K562 (cell line): ENCODE measurements around the gene TPD52L2. TPM values are rescaled to one million over a fixed set of nuclear protein-coding genes. Genes with fewer than 3 reads are reported as not detected.
"Not testable (repeated sequence)": the region's sequence is repeated elsewhere in the genome, so short reads cannot be mapped to it uniquely, and the experiment has no call there.

ENCODE experiments used
- ATAC-seq: fragments of 200-7000 bp; cut with Tn5 transposase; 3 replicates; pipeline ENCODE4 v1.9.1; 2020; ENCODE audit warnings: moderate library complexity
- BruUV-seq: library from RNA; stranded (reverse); fragments of 400-500 nt; replicated peaks from 2 replicates; lab custom pipeline; 2021; lab: Mats Ljungman, UMichigan
- CTCF ChIA-PET: fragments of 300-600 bp; formaldehyde crosslinking; extraction: SDS; loops from one replicate; lab custom pipeline; 2021; ENCODE audit warnings: low intra/inter-chr PET ratio; lab: Yijun Ruan, JAX
- POLR2A ChIA-PET: fragments of 300-600, 350-650 bp; sonication (Branson Sonifier 250); formaldehyde crosslinking; extraction: SDS; loops from one replicate; lab custom pipeline; 2021; ENCODE audit warnings: antibody characterized with exemption, inconsistent platforms; lab: Yijun Ruan, JAX
- DNase-seq, 4 experiments: peaks; one replicate each; pipeline versions ENCODE4 v3.0.0 to v3.0.0-alpha.2; 2011 to 2018; ENCODE audit warnings: low spot score in 3 of 4, mixed read lengths in 3 of 4; ENCODE audit errors: extremely low read depth in 1 of 4
- FAIRE-seq: peaks from 2 replicates; lab custom pipeline; 2011; peaks lifted over from hg19 to GRCh38; lab: Jason Lieb, UNC
- H2AFZ ChIP-seq: 2 replicates; pipeline ENCODE4 v1.6.0; 2011; ENCODE audit warnings: low read depth, low read length, control low read depth, inconsistent platforms
- H3K27ac ChIP-seq: fragments of 200-600 bp; 3 replicates; pipeline ENCODE4 v1.8.0; 2011; ENCODE audit warnings: low read depth, mild to moderate bottlenecking, control low read depth, inconsistent platforms, low read length, moderate library complexity, mixed read lengths; ENCODE audit errors: extremely low read depth
- H3K27me3 ChIP-seq, 2 experiments: fragments of 300-600 bp in 1 of 2; 2 replicates in 1 of 2; 3 replicates in 1 of 2; pipeline versions ENCODE4 v1.6.0 to v1.8.0; 2011; ENCODE audit warnings: inconsistent platforms in 2 of 2, low read length in 2 of 2, mild to moderate bottlenecking in 1 of 2, mixed read lengths in 1 of 2, moderate library complexity in 1 of 2; ENCODE audit not compliant: control insufficient read depth in 2 of 2, insufficient read depth in 2 of 2
- H3K36me3 ChIP-seq: fragments of 300-600 bp; 3 replicates; pipeline ENCODE4 v1.8.0; 2011; ENCODE audit warnings: mild to moderate bottlenecking, low read length, inconsistent platforms; ENCODE audit not compliant: control insufficient read depth, insufficient read depth
- H3K4me1 ChIP-seq, 2 experiments: fragments of 200-600 bp in 1 of 2; replicated peaks in 1 of 2; 2 replicates in 1 of 2; 3 replicates in 1 of 2; pipeline versions ENCODE4 v1.5.1 to v1.8.0; 2011; ENCODE audit warnings: inconsistent platforms in 2 of 2, low read length in 2 of 2, mild to moderate bottlenecking in 1 of 2, mixed read lengths in 1 of 2, moderate library complexity in 1 of 2; ENCODE audit not compliant: control insufficient read depth in 2 of 2, insufficient read depth in 2 of 2
- H3K4me2 ChIP-seq: 2 replicates; pipeline ENCODE4 v1.6.1; 2011; ENCODE audit warnings: low read length, control low read depth, inconsistent platforms, mixed read lengths; ENCODE audit not compliant: insufficient read depth
- H3K4me3 ChIP-seq: fragments of 200-600 bp; sonication (generic), shearing (Covaris generic); 2 replicates; pipeline ENCODE4 v1.5.1; 2016; ENCODE audit warnings: control low read depth, inconsistent platforms
- H3K79me2 ChIP-seq: fragments of 200-600 bp; 3 replicates; pipeline ENCODE4 v1.8.0; 2011; ENCODE audit warnings: low read length, inconsistent platforms; ENCODE audit not compliant: control insufficient read depth, insufficient read depth
- H3K9ac ChIP-seq, 2 experiments: 2 replicates each; pipeline versions ENCODE4 v1.6.0 to v1.6.1; 2011; ENCODE audit warnings: low read depth in 2 of 2, low read length in 2 of 2, control low read depth in 1 of 2, inconsistent platforms in 1 of 2, mild to moderate bottlenecking in 1 of 2, mixed read lengths in 1 of 2; ENCODE audit not compliant: insufficient read depth in 1 of 2
- H3K9me1 ChIP-seq: one replicate; pipeline ENCODE4 v1.6.0; 2011; ENCODE audit warnings: inconsistent platforms, mild to moderate bottlenecking, low read length, moderate library complexity; ENCODE audit not compliant: control insufficient read depth, insufficient read depth
- H3K9me3 ChIP-seq: replicated peaks from 2 replicates; pipeline ENCODE4 v1.5.1; 2011; ENCODE audit warnings: low read depth, low read length, inconsistent platforms; ENCODE audit not compliant: control insufficient read depth, insufficient read depth
- H4K20me1 ChIP-seq: replicated peaks from 2 replicates; pipeline ENCODE4 v1.6.1; 2011; ENCODE audit warnings: low read length, inconsistent platforms, mixed read lengths; ENCODE audit not compliant: control insufficient read depth, insufficient read depth
- BCOR ChIP-seq: fragments of 450-650 bp; IDR thresholded peaks from 2 replicates; pipeline ENCODE4 v1.6.1; 2016
- BRD9 ChIP-seq: fragments of 450-650 bp; IDR thresholded peaks from 2 replicates; pipeline ENCODE4 v1.6.1; 2018; ENCODE audit warnings: low read depth; ENCODE audit not compliant: partially characterized antibody
- CHCHD3 ChIP-seq: fragments of 250-450 bp; sonication (Bioruptor Pico); IDR thresholded peaks from 2 replicates; pipeline ENCODE4 v2.1.2; 2022; ENCODE audit warnings: mild to moderate bottlenecking
- DNMT1 ChIP-seq: fragments of 450-650 bp; IDR thresholded peaks from 2 replicates; pipeline ENCODE4 v1.6.1; 2016; ENCODE audit warnings: antibody characterized with exemption, mild to moderate bottlenecking
- DPF2 ChIP-seq: fragments of 450-650 bp; IDR thresholded peaks from 2 replicates; pipeline ENCODE4 v1.6.1; 2016
- GTF2E2 ChIP-seq: fragments of 200-800 bp; sonication (Bioruptor generic); IDR thresholded peaks from 2 replicates; pipeline ENCODE4 v1.6.1; 2016; ENCODE audit warnings: missing genetic modification characterization, missing compliant biosample characterization
- KAT7 ChIP-seq: sonication (generic); formaldehyde crosslinking; IDR thresholded peaks from 2 replicates; pipeline ENCODE4 v1.8.0; 2022; ENCODE audit warnings: missing genetic modification reagents, mild to moderate bottlenecking, borderline replicate concordance
- MIER1 ChIP-seq: fragments of 450-650 bp; IDR thresholded peaks from 2 replicates; pipeline ENCODE4 v1.6.1; 2016; ENCODE audit warnings: antibody characterized with exemption, mild to moderate bottlenecking, low read depth
- NFRKB ChIP-seq: fragments of 450-650 bp; IDR thresholded peaks from 2 replicates; pipeline ENCODE4 v1.6.1; 2016; ENCODE audit warnings: low read depth
- PHF8 ChIP-seq: fragments of 200-600 bp; sonication (generic); IDR thresholded peaks from 2 replicates; pipeline ENCODE4 v1.6.1; 2012; ENCODE audit warnings: mixed run types, mild to moderate bottlenecking, inconsistent platforms, low read length, moderate library complexity, borderline replicate concordance
- SUPT5H ChIP-seq: fragments of 450-650 bp; IDR thresholded peaks from 2 replicates; pipeline ENCODE4 v1.6.1; 2016
- TAF7 ChIP-seq: fragments of 450-650 bp; IDR thresholded peaks from 2 replicates; pipeline ENCODE4 v1.6.1; 2016; ENCODE audit warnings: missing genetic modification characterization, missing compliant biosample characterization
- TOE1 ChIP-seq, 2 experiments: fragments of 450-650 bp in 1 of 2; sonication (generic) in 1 of 2; formaldehyde crosslinking in 1 of 2; IDR thresholded peaks; 2 replicates each; pipeline versions ENCODE4 v1.7.1 to v1.8.0; 2016 to 2022; ENCODE audit warnings: borderline replicate concordance in 2 of 2, mild to moderate bottlenecking in 2 of 2, antibody characterized with exemption in 1 of 2, inconsistent platforms in 1 of 2, low read depth in 1 of 2, missing genetic modification reagents in 1 of 2, moderate library complexity in 1 of 2
- WGBS: fragments of 100-300 bp; shearing (Covaris generic); methylation state at CpG from one replicate; pipeline ENCODE4 v1.1.6; 2016; ENCODE audit warnings: low coverage, mixed read lengths; ENCODE audit not compliant: insufficient coverage; ENCODE audit errors: missing lambda C conversion rate; 5-methylcytosine and 5-hydroxymethylcytosine counted together
- in situ Hi-C: fragments of 300-500 bp; cut with MboI; formaldehyde crosslinking; loops from 4 replicates; pipeline ENCODE4 v1.15.0; 2018; ENCODE audit warnings: inconsistent platforms, mixed read lengths
- intact Hi-C: fragments of 100-400 bp; cut with micrococcal nuclease; formaldehyde crosslinking; loops from 2 replicates; pipeline ENCODE4 v1.14.2; 2022
- polyA plus RNA-seq, 8 experiments: library from polyadenylated mRNA; depleted of rRNA in 4 of 8; stranded (reverse) in 5 of 8; unstranded in 3 of 8; fragments of >200 nt; fragmentation: Nextera tagmentation in 2 of 8; fragmentation: Illumina TruSeq in 1 of 8; extraction: Ambion mirVana in 2 of 8; extraction: Trizol in 1 of 8; gene quantifications; 2 replicates each; pipeline versions ENCODE4 v1.2.1 to v1.2.3, GENCODE V29; 2011 to 2014; ENCODE audit warnings: inconsistent platforms in 1 of 8, missing spikeins in 1 of 8
- total RNA-seq, 7 experiments: library from RNA; depleted of rRNA in 6 of 7; stranded (reverse); fragments of >200 nt in 6 of 7; fragmentation: Illumina TruSeq in 2 of 7; extraction: Trizol in 2 of 7; gene quantifications; 2 replicates each; pipeline versions ENCODE4 v1.2.1 to v1.2.3, GENCODE V29; 2011 to 2021; ENCODE audit warnings: low replicate concordance in 1 of 7
- TF ChIP-seq, protein P1 (sequence below): fragments of 450-650 bp; IDR thresholded peaks from 2 replicates; pipeline ENCODE4 v1.6.1; 2016; ENCODE audit warnings: borderline replicate concordance
- TF ChIP-seq, protein P2 (sequence below): fragments of 450-650 bp; formaldehyde crosslinking; IDR thresholded peaks from 2 replicates; pipeline ENCODE4 v1.4.0; 2020; ENCODE audit warnings: mild to moderate bottlenecking

Gene TPD52L2
- total and polyA plus RNA-seq, 9 of the 15 experiments (the other 6 are each of a cell fraction or from before 2014, with no cell fraction given): 1.9 to 117 (median 74.6) TPM

DNA sequence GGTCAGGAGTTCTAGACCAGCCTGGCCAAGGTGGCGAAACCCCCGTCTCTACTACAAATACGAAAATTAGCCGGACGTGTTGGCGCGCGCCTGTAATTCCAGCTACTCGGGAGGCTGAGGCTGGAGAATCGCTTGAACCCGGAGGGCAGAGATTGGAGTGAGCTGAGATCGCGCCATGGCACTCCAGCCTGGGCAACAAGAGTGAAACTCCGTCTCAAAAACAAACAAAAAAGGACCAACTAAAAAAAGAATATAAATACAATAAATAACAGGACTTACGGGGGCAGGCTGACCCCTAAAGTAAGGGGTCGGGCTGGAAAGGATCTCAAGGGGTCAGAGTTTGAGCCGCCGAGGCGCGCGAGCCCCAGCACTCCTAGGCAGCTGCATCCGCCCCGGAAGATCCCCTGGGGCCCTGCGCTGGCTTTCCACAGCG lies 509 bp upstream of the TPD52L2 start (continued):
- TF ChIP-seq DPF2: peak; percentile 59
- peak; percentile 79; the same call in 1 of the 2 replicates for TF ChIP-seq TAF7 (tag)
- TF ChIP-seq GTF2E2 (tag): 0 out of 2 replicates have a peak, but pooled peaks have one; percentile 50
- TF ChIP-seq NFRKB: peak; percentile 88; the same call in 1 of the 2 replicates
- no peak for TF ChIP-seq SUPT5H
- TF ChIP-seq, protein P1, sequence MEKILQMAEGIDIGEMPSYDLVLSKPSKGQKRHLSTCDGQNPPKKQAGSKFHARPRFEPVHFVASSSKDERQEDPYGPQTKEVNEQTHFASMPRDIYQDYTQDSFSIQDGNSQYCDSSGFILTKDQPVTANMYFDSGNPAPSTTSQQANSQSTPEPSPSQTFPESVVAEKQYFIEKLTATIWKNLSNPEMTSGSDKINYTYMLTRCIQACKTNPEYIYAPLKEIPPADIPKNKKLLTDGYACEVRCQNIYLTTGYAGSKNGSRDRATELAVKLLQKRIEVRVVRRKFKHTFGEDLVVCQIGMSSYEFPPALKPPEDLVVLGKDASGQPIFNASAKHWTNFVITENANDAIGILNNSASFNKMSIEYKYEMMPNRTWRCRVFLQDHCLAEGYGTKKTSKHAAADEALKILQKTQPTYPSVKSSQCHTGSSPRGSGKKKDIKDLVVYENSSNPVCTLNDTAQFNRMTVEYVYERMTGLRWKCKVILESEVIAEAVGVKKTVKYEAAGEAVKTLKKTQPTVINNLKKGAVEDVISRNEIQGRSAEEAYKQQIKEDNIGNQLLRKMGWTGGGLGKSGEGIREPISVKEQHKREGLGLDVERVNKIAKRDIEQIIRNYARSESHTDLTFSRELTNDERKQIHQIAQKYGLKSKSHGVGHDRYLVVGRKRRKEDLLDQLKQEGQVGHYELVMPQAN: peak; percentile 77
- no peak for TF ChIP-seq TOE1 (IDR thresholded peaks at IDR 0.05; ENCODE audit: borderline replicate concordance)
- 0 out of 2 replicates have a peak, but pooled peaks have one; percentile 65 for TF ChIP-seq TOE1 (CRISPR knock-in tag; IDR thresholded peaks at IDR 0.05; ENCODE audit: borderline replicate concordance, low read depth)
- TF ChIP-seq DNMT1: 0 out of 2 replicates have a peak, but pooled peaks have one; percentile 85
- 0 out of 2 replicates have a peak, but pooled peaks have one; percentile 53 for TF ChIP-seq MIER1
- peak; percentile 44 for TF ChIP-seq BRD9
- TF ChIP-seq CHCHD3 (CRISPR knock-in tag): no peak
- TF ChIP-seq BCOR: peak; percentile 76; the same call in 1 of the 2 replicates
- peak; percentile 59; the same call in 1 of the 2 replicates for TF ChIP-seq PHF8
- TF ChIP-seq KAT7 (CRISPR knock-in tag): no peak
- TF ChIP-seq, protein P2, sequence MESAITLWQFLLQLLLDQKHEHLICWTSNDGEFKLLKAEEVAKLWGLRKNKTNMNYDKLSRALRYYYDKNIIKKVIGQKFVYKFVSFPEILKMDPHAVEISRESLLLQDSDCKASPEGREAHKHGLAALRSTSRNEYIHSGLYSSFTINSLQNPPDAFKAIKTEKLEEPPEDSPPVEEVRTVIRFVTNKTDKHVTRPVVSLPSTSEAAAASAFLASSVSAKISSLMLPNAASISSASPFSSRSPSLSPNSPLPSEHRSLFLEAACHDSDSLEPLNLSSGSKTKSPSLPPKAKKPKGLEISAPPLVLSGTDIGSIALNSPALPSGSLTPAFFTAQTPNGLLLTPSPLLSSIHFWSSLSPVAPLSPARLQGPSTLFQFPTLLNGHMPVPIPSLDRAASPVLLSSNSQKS (CRISPR knock-in tag): no peak

DNA sequence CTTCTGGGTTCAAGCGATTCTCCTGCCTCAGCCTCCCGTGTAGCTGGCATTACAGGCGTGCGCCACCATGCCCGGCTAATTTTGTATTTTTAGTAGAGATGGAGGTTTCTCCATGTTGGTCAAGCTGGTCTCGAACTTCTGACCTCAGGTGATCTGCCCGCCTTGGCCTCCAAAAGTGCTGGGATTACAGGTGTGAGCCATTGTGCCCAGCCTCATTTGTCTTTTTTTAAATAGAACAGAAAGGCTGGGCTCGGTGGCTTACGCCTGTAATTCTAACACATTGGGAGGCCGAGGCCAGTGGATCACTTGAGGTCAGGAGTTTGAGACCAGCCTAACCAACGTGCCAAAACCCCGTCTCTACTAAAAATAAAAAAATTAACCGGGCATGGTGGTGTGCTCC lies 2.0 kb downstream of the TPD52L2 start:
- not testable (repeated sequence) for BruUV-seq, FAIRE-seq
- POLR2A ChIA-PET: interaction anchor here (3.1 kb wide), 1 partner anchor 10 kb away, joined by 39 read pairs; no protein-coding TSS in a partner anchor

More for the DNA sequence above, 2.0 kb downstream of the TPD52L2 start:
- CTCF ChIA-PET, in situ Hi-C loops, H3K27me3 ChIP-seq, H3K4me3 ChIP-seq, H4K20me1 ChIP-seq, H2AFZ ChIP-seq, H3K9me3 ChIP-seq, H3K27ac ChIP-seq, H3K9me1 ChIP-seq, H3K9ac ChIP-seq, ATAC-seq, H3K4me2 ChIP-seq, DNase-seq: not testable (repeated sequence)
- intact Hi-C loops: loop anchor here (10.0 kb wide), 2 partner anchors 108 to 312 kb away; partner anchors contain the start of genes FNDC11 and SAMD10
- Histone ChIP-seq H3K79me2 (peaks cover 51% of the 10 kb centered on the region), H3K4me1 (peaks cover 9 to 46% of the 10 kb centered on the region in 2 experiments; a peak in 4 of 5 replicates), H3K36me3 (peaks cover 62% of the 10 kb centered on the region)
- whole genome bisulfite sequencing: 95% methylated on average over 12 of the region's 13 CpGs
